ENCODE data around the gene MSI2. TPM values are rescaled to one million over a fixed set of nuclear protein-coding genes. Genes with fewer than 3 reads are reported as not detected.

The MSI2 gene
- total RNA-seq, 1 donor, result 46.6 TPM

GRCh38 chr17:57506774-57507127 lies 250.4 kb downstream of the MSI2 start:
- Histone ChIP-seq H3K4me1 (ENCODE audit: insufficient read depth, low read length) (no peaks in the 10 kb centered on the region), H3K9me3 (ENCODE audit: low read depth, low read length) (no peaks in the 10 kb centered on the region), H3K27me3 (ENCODE audit: insufficient read depth, low read length) (no peaks in the 10 kb centered on the region), H3K4me3 (ENCODE audit: low read length) (no peak overlapping the region)

- H3K27me3 ChIP-seq (ENCODE audit: insufficient read depth, low read length), result no peaks in the 10 kb centered on the region
- no peaks in the 10 kb centered on the region for H3K4me1 ChIP-seq (ENCODE audit: insufficient read depth, low read length)
- no peaks in the 10 kb centered on the region for H3K9me3 ChIP-seq (ENCODE audit: low read depth, low read length)
- no peak overlapping the region for H3K4me3 ChIP-seq (ENCODE audit: low read length)
Observed at GRCh38 chr17:57507828-57508227, 251.5 kb downstream of the MSI2 start.

GRCh38 chr17:57508671-57509070 lies 252.3 kb downstream of the MSI2 start:
- no peaks in the 10 kb centered on the region for H3K9me3 ChIP-seq (ENCODE audit: low read depth, low read length)

GRCh38 chr17:57511475-57512123 lies 255.3 kb downstream of the MSI2 start:
- no peaks in the 10 kb centered on the region for H3K27me3 ChIP-seq (ENCODE audit: insufficient read depth, low read length)
- H3K9me3 ChIP-seq (ENCODE audit: low read depth, low read length), result no peaks in the 10 kb centered on the region
- H3K4me3 ChIP-seq (ENCODE audit: low read length), result no peak overlapping the region
- no peaks in the 10 kb centered on the region for H3K4me1 ChIP-seq (ENCODE audit: insufficient read depth, low read length)

More at GRCh38 chr17:57508671-57509070, 252.3 kb downstream of the MSI2 start:
- Histone ChIP-seq H3K4me1 (ENCODE audit: insufficient read depth, low read length) (no peaks in the 10 kb centered on the region), H3K27me3 (ENCODE audit: insufficient read depth, low read length) (no peaks in the 10 kb centered on the region), H3K4me3 (ENCODE audit: low read length) (no peak overlapping the region)

- Histone ChIP-seq H3K9me3 (ENCODE audit: low read depth, low read length) (no peaks in the 10 kb centered on the region), H3K4me1 (ENCODE audit: insufficient read depth, low read length) (no peaks in the 10 kb centered on the region), H3K4me3 (ENCODE audit: low read length) (no peak overlapping the region), H3K27me3 (ENCODE audit: insufficient read depth, low read length) (no peaks in the 10 kb centered on the region)
Observed at GRCh38 chr17:57512258-57512657, 255.9 kb downstream of the MSI2 start.

- Histone ChIP-seq H3K4me1 (ENCODE audit: insufficient read depth, low read length) (no peaks in the 10 kb centered on the region), H3K27me3 (ENCODE audit: insufficient read depth, low read length) (no peaks in the 10 kb centered on the region), H3K4me3 (ENCODE audit: low read length) (no peak overlapping the region), H3K9me3 (ENCODE audit: low read depth, low read length) (no peaks in the 10 kb centered on the region)
Observed at GRCh38 chr17:57512691-57513090, 256.4 kb downstream of the MSI2 start.

GRCh38 chr17:57513569-57513968 lies 257.2 kb downstream of the MSI2 start:
- H3K9me3 ChIP-seq (ENCODE audit: low read depth, low read length), result no peaks in the 10 kb centered on the region
- H3K27me3 ChIP-seq (ENCODE audit: insufficient read depth, low read length), result no peaks in the 10 kb centered on the region
- no peak overlapping the region for H3K4me3 ChIP-seq (ENCODE audit: low read length)
- no peaks in the 10 kb centered on the region for H3K4me1 ChIP-seq (ENCODE audit: insufficient read depth, low read length)

- H3K4me1 ChIP-seq (ENCODE audit: insufficient read depth, low read length), result no peaks in the 10 kb centered on the region
- H3K9me3 ChIP-seq (ENCODE audit: low read depth, low read length), result no peaks in the 10 kb centered on the region
- H3K27me3 ChIP-seq (ENCODE audit: insufficient read depth, low read length), result no peaks in the 10 kb centered on the region
- H3K4me3 ChIP-seq (ENCODE audit: low read length), result no peak overlapping the region
Observed at GRCh38 chr17:57514614-57515013, 258.3 kb downstream of the MSI2 start.

- no peaks in the 10 kb centered on the region for H3K27me3 ChIP-seq (ENCODE audit: insufficient read depth, low read length)
- H3K9me3 ChIP-seq (ENCODE audit: low read depth, low read length), result no peaks in the 10 kb centered on the region
- no peaks in the 10 kb centered on the region for H3K4me1 ChIP-seq (ENCODE audit: insufficient read depth, low read length)
- H3K4me3 ChIP-seq (ENCODE audit: low read length), result no peak overlapping the region
Observed at GRCh38 chr17:57515662-57516211, 259.4 kb downstream of the MSI2 start.

GRCh38 chr17:57516290-57517230 lies 260.2 kb downstream of the MSI2 start:
- no peak overlapping the region for H3K4me3 ChIP-seq (ENCODE audit: low read length)
- no peaks in the 10 kb centered on the region for H3K4me1 ChIP-seq (ENCODE audit: insufficient read depth, low read length)
- no peaks in the 10 kb centered on the region for H3K27me3 ChIP-seq (ENCODE audit: insufficient read depth, low read length)
- H3K9me3 ChIP-seq (ENCODE audit: low read depth, low read length), result no peaks in the 10 kb centered on the region

- no peaks in the 10 kb centered on the region for H3K4me1 ChIP-seq (ENCODE audit: insufficient read depth, low read length)
- H3K27me3 ChIP-seq (ENCODE audit: insufficient read depth, low read length), result no peaks in the 10 kb centered on the region
- H3K9me3 ChIP-seq (ENCODE audit: low read depth, low read length), result no peaks in the 10 kb centered on the region
- no peak overlapping the region for H3K4me3 ChIP-seq (ENCODE audit: low read length)
Observed at GRCh38 chr17:57517273-57517631, 260.9 kb downstream of the MSI2 start.

GRCh38 chr17:57517632-57518456 lies 261.5 kb downstream of the MSI2 start:
- Histone ChIP-seq H3K27me3 (ENCODE audit: insufficient read depth, low read length) (no peaks in the 10 kb centered on the region), H3K4me1 (ENCODE audit: insufficient read depth, low read length) (no peaks in the 10 kb centered on the region), H3K4me3 (ENCODE audit: low read length) (no peak overlapping the region), H3K9me3 (ENCODE audit: low read depth, low read length) (no peaks in the 10 kb centered on the region)

GRCh38 chr17:57518587-57519581 lies 262.6 kb downstream of the MSI2 start:
- Histone ChIP-seq H3K4me1 (ENCODE audit: insufficient read depth, low read length) (no peaks in the 10 kb centered on the region), H3K27me3 (ENCODE audit: insufficient read depth, low read length) (no peaks in the 10 kb centered on the region), H3K9me3 (ENCODE audit: low read depth, low read length) (no peaks in the 10 kb centered on the region), H3K4me3 (ENCODE audit: low read length) (no peak overlapping the region)

GRCh38 chr17:57519800-57520199 lies 263.5 kb downstream of the MSI2 start:
- Histone ChIP-seq H3K4me3 (ENCODE audit: low read length) (no peak overlapping the region), H3K27me3 (ENCODE audit: insufficient read depth, low read length) (no peaks in the 10 kb centered on the region), H3K9me3 (ENCODE audit: low read depth, low read length) (no peaks in the 10 kb centered on the region), H3K4me1 (ENCODE audit: insufficient read depth, low read length) (peaks cover 2% of the 10 kb centered on the region)
